HepG2 (cell line): ENCODE measurements around the gene GARS1. TPM values are rescaled to one million over a fixed set of nuclear protein-coding genes. Genes with fewer than 3 reads are reported as not detected.

Experiments
- DMAP1 ChIP-seq: IDR thresholded peaks from 2 replicates; pipeline ENCODE4 v1.6.1; 2016
- ELF3 ChIP-seq: IDR thresholded peaks from 2 replicates; pipeline ENCODE4 v1.6.1; 2016; ENCODE audit warnings: missing genetic modification reagents, missing compliant biosample characterization
- FOXA3 ChIP-seq: IDR thresholded peaks from 2 replicates; pipeline ENCODE4 v1.6.1; 2016; ENCODE audit warnings: missing genetic modification reagents, missing compliant biosample characterization
- GABPA ChIP-seq, 2 experiments: IDR thresholded peaks; 2 replicates each; pipeline ENCODE4 v1.6.1; 2011 to 2016; ENCODE audit warnings: low read depth in 2 of 2, low read length in 1 of 2, missing biosample characterization in 1 of 2, missing genetic modification characterization in 1 of 2
- NONO ChIP-seq, 2 experiments: fragments of 450-650 bp in 1 of 2; sonication (generic) in 1 of 2; formaldehyde crosslinking in 1 of 2; IDR thresholded peaks in 1 of 2; conservative IDR thresholded peaks in 1 of 2; 2 replicates each; pipeline versions ENCODE4 v1.6.1 to v1.8.0; 2017 to 2022; ENCODE audit warnings: mild to moderate bottlenecking in 1 of 2, missing genetic modification reagents in 1 of 2, moderate library complexity in 1 of 2
- NR2F6 ChIP-seq, 2 experiments: IDR thresholded peaks; 2 replicates each; pipeline ENCODE4 v1.6.1; 2016; ENCODE audit warnings: antibody characterized with exemption in 1 of 2, mild to moderate bottlenecking in 1 of 2
- SMAD3 ChIP-seq: sonication (generic); formaldehyde crosslinking; IDR thresholded peaks from 2 replicates; pipeline ENCODE4 v1.4.0; 2020; ENCODE audit warnings: missing genetic modification reagents
- STAG1 ChIP-seq: sonication (generic); formaldehyde crosslinking; IDR thresholded peaks from 2 replicates; pipeline ENCODE4 v1.4.0; 2020; ENCODE audit warnings: missing genetic modification reagents
- TEAD3 ChIP-seq: optimal IDR thresholded peaks from 2 replicates; pipeline ENCODE3; 2016; ENCODE audit warnings: borderline replicate concordance
- XRCC5 ChIP-seq: fragments of 200-400 bp; formaldehyde crosslinking; optimal IDR thresholded peaks from 2 replicates; pipeline ENCODE3; 2017; ENCODE audit warnings: mild to moderate bottlenecking, low read length
- YY1 ChIP-seq: IDR thresholded peaks from 2 replicates; pipeline ENCODE4 v1.6.1; 2011; ENCODE audit warnings: low read length, low read depth, moderate library complexity, mild to moderate bottlenecking; ENCODE audit not compliant: insufficient read depth, insufficient replicate concordance
- ZBTB33 ChIP-seq: sonication (generic); formaldehyde crosslinking; IDR thresholded peaks from 2 replicates; pipeline ENCODE4 v1.4.0; 2020; ENCODE audit warnings: missing genetic modification reagents
- ZNF367 ChIP-seq: sonication (generic); formaldehyde crosslinking; IDR thresholded peaks from 2 replicates; pipeline ENCODE4 v1.4.0; 2020; ENCODE audit warnings: missing genetic modification reagents, borderline replicate concordance
- ZNF383 ChIP-seq: sonication (generic); formaldehyde crosslinking; IDR thresholded peaks from 2 replicates; pipeline ENCODE4 v1.4.0; 2020; ENCODE audit warnings: missing genetic modification reagents, mild to moderate bottlenecking, borderline replicate concordance
- ZNF646 ChIP-seq: sonication (generic); formaldehyde crosslinking; IDR thresholded peaks from 2 replicates; pipeline ENCODE4 v1.9.0; 2021; ENCODE audit warnings: mild to moderate bottlenecking, missing genetic modification reagents
- ZNF841 ChIP-seq: sonication (generic); formaldehyde crosslinking; IDR thresholded peaks from 2 replicates; pipeline ENCODE4 v1.8.1; 2023; ENCODE audit warnings: missing genetic modification reagents, borderline replicate concordance
- polyA plus RNA-seq, 8 experiments: library from polyadenylated mRNA; depleted of rRNA in 3 of 8; stranded (reverse) in 7 of 8; unstranded in 1 of 8; fragments of >200 nt; fragmentation: Illumina TruSeq in 4 of 8; extraction: Trizol in 4 of 8; gene quantifications; 2 replicates each; pipeline versions ENCODE4 v1.2.1 to v1.2.3, GENCODE V29; 2011 to 2016; ENCODE audit warnings: low read depth in 4 of 8, missing spikeins in 1 of 8, mixed read lengths in 1 of 8; ENCODE audit not compliant: insufficient read depth in 1 of 8
- total RNA-seq, 5 experiments: library from RNA; depleted of rRNA; stranded (reverse); fragments of >200 nt; fragmentation: Illumina TruSeq; extraction: Trizol; gene quantifications; 2 replicates each; pipeline ENCODE4 v1.2.3, GENCODE V29; 2016; ENCODE audit warnings: low read depth in 1 of 5
- TF ChIP-seq, protein P1 (sequence below): sonication (generic); formaldehyde crosslinking; IDR thresholded peaks from 2 replicates; pipeline ENCODE4 v1.4.0; 2020; ENCODE audit warnings: missing genetic modification reagents
- TF ChIP-seq, protein P2 (sequence below): IDR thresholded peaks from 2 replicates; pipeline ENCODE4 v1.6.1; 2018; ENCODE audit warnings: missing genetic modification reagents

The GARS1 gene
- total and polyA plus RNA-seq, 2 of the 13 experiments (the other 11 are each of a cell fraction or from before 2014, with no cell fraction given) = 140 to 460 TPM

- TF ChIP-seq ZNF367 (CRISPR knock-in tag) (no peak), ZNF383 (CRISPR knock-in tag) (no peak), SMAD3 (0 out of 2 replicates have a peak, but pooled peaks have one; percentile 42), XRCC5 (peak; percentile 68), FOXA3 (CRISPR knock-in tag) (peak; percentile 96), NR2F6 (IDR thresholded peaks at IDR 0.05) (no peak), NR2F6 (CRISPR knock-in tag; IDR thresholded peaks at IDR 0.05) (no peak), NONO (IDR thresholded peaks at IDR 0.05) (no peak), NONO (CRISPR knock-in tag; conservative IDR thresholded peaks at IDR 0.05) (no peak), DMAP1 (CRISPR knock-in tag) (no peak), ZNF646 (CRISPR knock-in tag) (no peak), ELF3 (CRISPR knock-in tag) (0 out of 2 replicates have a peak, but pooled peaks have one; percentile 25), ZNF841 (no peak), TEAD3 (CRISPR knock-in tag) (peak; percentile 71), YY1 (no peak), GABPA (IDR thresholded peaks at IDR 0.05; ENCODE audit: low read depth, low read length) (no peak), GABPA (CRISPR knock-in tag; IDR thresholded peaks at IDR 0.05; ENCODE audit: low read depth) (no peak), ZBTB33 (CRISPR knock-in tag) (0 out of 2 replicates have a peak, but pooled peaks have one; percentile 29), STAG1 (peak; percentile 57)
- TF ChIP-seq, protein P1, sequence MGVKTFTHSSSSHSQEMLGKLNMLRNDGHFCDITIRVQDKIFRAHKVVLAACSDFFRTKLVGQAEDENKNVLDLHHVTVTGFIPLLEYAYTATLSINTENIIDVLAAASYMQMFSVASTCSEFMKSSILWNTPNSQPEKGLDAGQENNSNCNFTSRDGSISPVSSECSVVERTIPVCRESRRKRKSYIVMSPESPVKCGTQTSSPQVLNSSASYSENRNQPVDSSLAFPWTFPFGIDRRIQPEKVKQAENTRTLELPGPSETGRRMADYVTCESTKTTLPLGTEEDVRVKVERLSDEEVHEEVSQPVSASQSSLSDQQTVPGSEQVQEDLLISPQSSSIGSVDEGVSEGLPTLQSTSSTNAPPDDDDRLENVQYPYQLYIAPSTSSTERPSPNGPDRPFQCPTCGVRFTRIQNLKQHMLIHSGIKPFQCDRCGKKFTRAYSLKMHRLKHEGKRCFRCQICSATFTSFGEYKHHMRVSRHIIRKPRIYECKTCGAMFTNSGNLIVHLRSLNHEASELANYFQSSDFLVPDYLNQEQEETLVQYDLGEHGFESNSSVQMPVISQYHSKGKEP = no peak
- TF ChIP-seq, protein P2, sequence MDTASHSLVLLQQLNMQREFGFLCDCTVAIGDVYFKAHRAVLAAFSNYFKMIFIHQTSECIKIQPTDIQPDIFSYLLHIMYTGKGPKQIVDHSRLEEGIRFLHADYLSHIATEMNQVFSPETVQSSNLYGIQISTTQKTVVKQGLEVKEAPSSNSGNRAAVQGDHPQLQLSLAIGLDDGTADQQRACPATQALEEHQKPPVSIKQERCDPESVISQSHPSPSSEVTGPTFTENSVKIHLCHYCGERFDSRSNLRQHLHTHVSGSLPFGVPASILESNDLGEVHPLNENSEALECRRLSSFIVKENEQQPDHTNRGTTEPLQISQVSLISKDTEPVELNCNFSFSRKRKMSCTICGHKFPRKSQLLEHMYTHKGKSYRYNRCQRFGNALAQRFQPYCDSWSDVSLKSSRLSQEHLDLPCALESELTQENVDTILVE = 0 out of 2 replicates have a peak, but pooled peaks have one; percentile 30
Measured at GRCh38 chr7:30548845-30549244, 45.8 kb upstream of the GARS1 start (continued).
